ENCODE data around the gene MAB21L4. TPM values are rescaled to one million over a fixed set of nuclear protein-coding genes. Genes with fewer than 3 reads are reported as not detected.
"Not testable (repeated sequence)": the region's sequence is repeated elsewhere in the genome, so short reads cannot be mapped to it uniquely, and the experiment has no call there.

The MAB21L4 gene
- total and polyA plus RNA-seq, 2 experiments from 2014 or later: not detected

- WGBS, 2 experiments (ENCODE audit: low coverage in 1 of 2, low lambda C conversion rate in 2 of 2, missing lambda C conversion rate in 2 of 2): 68 to 70% methylated on average over 10 to 11 of the region's 11 CpGs
- DNase-seq: no peak
- H3K27ac ChIP-seq: no peak overlapping the region
- H4K20me1 ChIP-seq (ENCODE audit: insufficient read depth): no peaks in the 10 kb centered on the region
- in situ Hi-C loops (cut with MboI): no loop called here
- H3K27me3 ChIP-seq (replicated peaks; ENCODE audit: insufficient read depth): peaks cover 6% of the 10 kb centered on the region; the same call in 1 of the 2 replicates
- TF ChIP-seq EZH2 (IDR thresholded peaks at IDR 0.05; ENCODE audit: insufficient read depth, poor library complexity, severe bottlenecking) (no peak), EZH2phosphoT487 (IDR thresholded peaks at IDR 0.05; ENCODE audit: insufficient read depth, low read depth) (no peak)
- no peaks in the 10 kb centered on the region for H3K9me2 ChIP-seq (ENCODE audit: insufficient read depth)
- H2AFZ ChIP-seq: no peak overlapping the region
- H3K4me3 ChIP-seq: no peak overlapping the region
- no peaks in the 10 kb centered on the region for H3K79me2 ChIP-seq (ENCODE audit: insufficient read depth)
- H3K4me2 ChIP-seq (ENCODE audit: unreplicated experiment): no peak overlapping the region
- no peak overlapping the region for H3K9ac ChIP-seq
- no peaks in the 10 kb centered on the region for H3K36me3 ChIP-seq (ENCODE audit: low read depth)
- H3K9me3 ChIP-seq (ENCODE audit: low read depth): no peaks in the 10 kb centered on the region
- no peaks in the 10 kb centered on the region for H3K4me1 ChIP-seq (ENCODE audit: insufficient read depth)
- H3F3A ChIP-seq (ENCODE audit: insufficient read depth): no peaks in the 10 kb centered on the region
Measured at GRCh38 chr2:240850026-240850425, 45.9 kb downstream of the MAB21L4 start.

- H3K9me3 ChIP-seq (ENCODE audit: low read depth): no peaks in the 10 kb centered on the region
- 64 to 65% methylated on average over 10 to 12 of the region's 12 CpGs for WGBS, 2 experiments (ENCODE audit: low coverage in 1 of 2, low lambda C conversion rate in 2 of 2, missing lambda C conversion rate in 2 of 2)
- H3K4me3 ChIP-seq: no peak overlapping the region
- DNase-seq: no peak
- H3K36me3 ChIP-seq (ENCODE audit: low read depth): no peaks in the 10 kb centered on the region
- TF ChIP-seq EZH2phosphoT487 (IDR thresholded peaks at IDR 0.05; ENCODE audit: insufficient read depth, low read depth) (no peak), EZH2 (IDR thresholded peaks at IDR 0.05; ENCODE audit: insufficient read depth, poor library complexity, severe bottlenecking) (no peak)
- H3K79me2 ChIP-seq (ENCODE audit: insufficient read depth): no peaks in the 10 kb centered on the region
- H3K4me2 ChIP-seq (ENCODE audit: unreplicated experiment): no peak overlapping the region
- no peak overlapping the region for H3K27ac ChIP-seq
- peaks cover 10% of the 10 kb centered on the region; the same call in 1 of the 2 replicates for H3K27me3 ChIP-seq (replicated peaks; ENCODE audit: insufficient read depth)
- in situ Hi-C loops (cut with MboI): no loop called here
- H2AFZ ChIP-seq: no peak overlapping the region
- H3K4me1 ChIP-seq (ENCODE audit: insufficient read depth): no peaks in the 10 kb centered on the region
- no peaks in the 10 kb centered on the region for H4K20me1 ChIP-seq (ENCODE audit: insufficient read depth)
- no peaks in the 10 kb centered on the region for H3K9me2 ChIP-seq (ENCODE audit: insufficient read depth)
- no peaks in the 10 kb centered on the region for H3F3A ChIP-seq (ENCODE audit: insufficient read depth)
- H3K9ac ChIP-seq: no peak overlapping the region
Measured at GRCh38 chr2:240848900-240849680, 46.9 kb downstream of the MAB21L4 start.

- H3K27me3 ChIP-seq (replicated peaks; ENCODE audit: insufficient read depth): peaks cover 14% of the 10 kb centered on the region
- H3K4me3 ChIP-seq: no peak overlapping the region
- in situ Hi-C loops (cut with MboI): no loop called here
- no peaks in the 10 kb centered on the region for H3F3A ChIP-seq (ENCODE audit: insufficient read depth)
- H3K9me2 ChIP-seq (ENCODE audit: insufficient read depth): no peaks in the 10 kb centered on the region
- no peak overlapping the region for H3K9ac ChIP-seq
- H3K4me2 ChIP-seq (ENCODE audit: unreplicated experiment): no peak overlapping the region
- 84 to 85% methylated on average over 10 to 13 of the region's 13 CpGs for WGBS, 2 experiments (ENCODE audit: low coverage in 1 of 2, low lambda C conversion rate in 2 of 2, missing lambda C conversion rate in 2 of 2)
- H3K36me3 ChIP-seq (ENCODE audit: low read depth): no peaks in the 10 kb centered on the region
- H3K79me2 ChIP-seq (ENCODE audit: insufficient read depth): no peaks in the 10 kb centered on the region
- DNase-seq: no peak
- H2AFZ ChIP-seq: no peak overlapping the region
- H3K4me1 ChIP-seq (ENCODE audit: insufficient read depth): no peaks in the 10 kb centered on the region
- TF ChIP-seq EZH2phosphoT487 (IDR thresholded peaks at IDR 0.05; ENCODE audit: insufficient read depth, low read depth): no peak
- TF ChIP-seq EZH2 (IDR thresholded peaks at IDR 0.05; ENCODE audit: insufficient read depth, poor library complexity, severe bottlenecking): no peak
- H3K9me3 ChIP-seq (ENCODE audit: low read depth): no peaks in the 10 kb centered on the region
- no peak overlapping the region for H3K27ac ChIP-seq
- H4K20me1 ChIP-seq (ENCODE audit: insufficient read depth): no peaks in the 10 kb centered on the region
Measured at GRCh38 chr2:240847817-240848216, 48.1 kb downstream of the MAB21L4 start.

- H3K4me2 ChIP-seq (ENCODE audit: unreplicated experiment): no peak overlapping the region
- no peaks in the 10 kb centered on the region for H3K79me2 ChIP-seq (ENCODE audit: insufficient read depth)
- no peak for DNase-seq
- H3K9me2 ChIP-seq (ENCODE audit: insufficient read depth): no peaks in the 10 kb centered on the region
- TF ChIP-seq EZH2phosphoT487 (IDR thresholded peaks at IDR 0.05; ENCODE audit: insufficient read depth, low read depth) (no peak), EZH2 (IDR thresholded peaks at IDR 0.05; ENCODE audit: insufficient read depth, poor library complexity, severe bottlenecking) (no peak)
- in situ Hi-C loops (cut with MboI): no loop called here
- H3K27ac ChIP-seq: no peak overlapping the region
- H3K9me3 ChIP-seq (ENCODE audit: low read depth): no peaks in the 10 kb centered on the region
- H4K20me1 ChIP-seq (ENCODE audit: insufficient read depth): no peaks in the 10 kb centered on the region
- H3F3A ChIP-seq (ENCODE audit: insufficient read depth): no peaks in the 10 kb centered on the region
- no peak overlapping the region for H3K9ac ChIP-seq
- no peaks in the 10 kb centered on the region for H3K4me1 ChIP-seq (ENCODE audit: insufficient read depth)
- WGBS, 2 experiments (ENCODE audit: low coverage in 1 of 2, low lambda C conversion rate in 2 of 2, missing lambda C conversion rate in 2 of 2): 63 to 81% methylated on average over 5 of the region's 5 CpGs
- no peaks in the 10 kb centered on the region for H3K36me3 ChIP-seq (ENCODE audit: low read depth)
- H3K4me3 ChIP-seq: no peak overlapping the region
- no peak overlapping the region for H2AFZ ChIP-seq
- peaks cover 14% of the 10 kb centered on the region for H3K27me3 ChIP-seq (replicated peaks; ENCODE audit: insufficient read depth)
Measured at GRCh38 chr2:240846873-240847595, 48.9 kb downstream of the MAB21L4 start.

- H3K4me3 ChIP-seq; H4K20me1 ChIP-seq (ENCODE audit: insufficient read depth); H3K9me3 ChIP-seq (ENCODE audit: low read depth); in situ Hi-C loops (cut with MboI); H2AFZ ChIP-seq; H3F3A ChIP-seq (ENCODE audit: insufficient read depth); H3K9ac ChIP-seq; H3K79me2 ChIP-seq (ENCODE audit: insufficient read depth); H3K4me1 ChIP-seq (ENCODE audit: insufficient read depth); H3K4me2 ChIP-seq (ENCODE audit: unreplicated experiment); H3K9me2 ChIP-seq (ENCODE audit: insufficient read depth); H3K27ac ChIP-seq; DNase-seq; H3K36me3 ChIP-seq (ENCODE audit: low read depth): not testable (repeated sequence)
- WGBS, 2 experiments (ENCODE audit: low coverage in 1 of 2, low lambda C conversion rate in 2 of 2, missing lambda C conversion rate in 2 of 2): 42 to 58% methylated on average over 2 of the region's 2 CpGs
- H3K27me3 ChIP-seq (replicated peaks; ENCODE audit: insufficient read depth): peaks cover 14% of the 10 kb centered on the region
Measured at GRCh38 chr2:240846309-240846708, 49.6 kb downstream of the MAB21L4 start.
